H9 (cell line): ENCODE data around the gene TPRN. TPM values are rescaled to one million over a fixed set of nuclear protein-coding genes. Genes with fewer than 3 reads are reported as not detected.

Source experiments
- DNase-seq: peaks from one replicate; pipeline ENCODE4 v3.0.0-alpha.2; 2017
- H2AFZ ChIP-seq: one replicate; pipeline ENCODE4 v1.6.1; 2013; ENCODE audit warnings: mild to moderate bottlenecking, low read length, control low read depth, moderate library complexity
- H2AK5ac ChIP-seq: 2 replicates; pipeline ENCODE4 v1.6.1; 2013; ENCODE audit warnings: low read length, control low read depth, mixed read lengths; ENCODE audit not compliant: insufficient read length
- H2BK120ac ChIP-seq: one replicate; pipeline ENCODE4 v1.6.1; 2013; ENCODE audit warnings: low read depth, mild to moderate bottlenecking, low read length, control low read depth, inconsistent platforms; ENCODE audit not compliant: poor library complexity, severe bottlenecking
- H2BK12ac ChIP-seq: 2 replicates; pipeline ENCODE4 v1.6.1; 2013; ENCODE audit warnings: low read length, control low read depth, mixed read lengths, low read depth; ENCODE audit not compliant: insufficient read length
- H2BK15ac ChIP-seq: 2 replicates; pipeline ENCODE4 v1.6.1; 2013; ENCODE audit warnings: low read depth, low read length, control low read depth
- H2BK20ac ChIP-seq: one replicate; pipeline ENCODE4 v1.6.1; 2013; ENCODE audit warnings: low read depth, mild to moderate bottlenecking, low read length, control low read depth, inconsistent platforms; ENCODE audit not compliant: poor library complexity, severe bottlenecking
- H2BK5ac ChIP-seq: 2 replicates; pipeline ENCODE4 v1.6.1; 2013; ENCODE audit warnings: low read length, control low read depth, mixed read lengths; ENCODE audit not compliant: insufficient read length
- H3K14ac ChIP-seq: 2 replicates; pipeline ENCODE4 v1.6.1; 2013; ENCODE audit warnings: low read length, control low read depth; ENCODE audit not compliant: insufficient read depth
- H3K18ac ChIP-seq: 2 replicates; pipeline ENCODE4 v1.6.1; 2013; ENCODE audit warnings: low read depth, mild to moderate bottlenecking, mixed read lengths, low read length, control low read depth; ENCODE audit not compliant: insufficient read length
- H3K23ac ChIP-seq: 2 replicates; pipeline ENCODE4 v1.6.1; 2013; ENCODE audit warnings: low read length, control low read depth, mixed read lengths, low read depth; ENCODE audit not compliant: insufficient read length
- H3K23me2 ChIP-seq: 2 replicates; pipeline ENCODE4 v1.6.1; 2013; ENCODE audit warnings: low read depth, mild to moderate bottlenecking, mixed read lengths, low read length, control low read depth; ENCODE audit not compliant: insufficient read length, poor library complexity, severe bottlenecking
- H3K27ac ChIP-seq: 2 replicates; pipeline ENCODE4 v1.5.1; 2013; ENCODE audit warnings: low read length, control low read depth, mixed read lengths, low read depth; ENCODE audit not compliant: insufficient read length
- H3K27me3 ChIP-seq: 2 replicates; pipeline ENCODE4 v1.6.1; 2013; ENCODE audit warnings: low read length, control low read depth, inconsistent platforms; ENCODE audit not compliant: insufficient read depth
- H3K4ac ChIP-seq: 2 replicates; pipeline ENCODE4 v1.6.1; 2013; ENCODE audit warnings: low read depth, mild to moderate bottlenecking, control low read depth, inconsistent platforms, low read length, moderate library complexity
- H3K4me1 ChIP-seq: 2 replicates; pipeline ENCODE4 v1.6.1; 2013; ENCODE audit warnings: low read length, control low read depth, inconsistent platforms; ENCODE audit not compliant: insufficient read depth
- H3K4me2 ChIP-seq: 2 replicates; pipeline ENCODE4 v1.6.1; 2013; ENCODE audit warnings: low read length, control low read depth, mixed read lengths; ENCODE audit not compliant: insufficient read length, insufficient read depth
- H3K56ac ChIP-seq: 2 replicates; pipeline ENCODE4 v1.6.1; 2013; ENCODE audit warnings: low read depth, mild to moderate bottlenecking, mixed read lengths, low read length, control low read depth; ENCODE audit not compliant: insufficient read length
- H3K79me1 ChIP-seq: 2 replicates; pipeline ENCODE4 v1.6.1; 2013; ENCODE audit warnings: low read depth, mild to moderate bottlenecking, moderate library complexity, low read length, control low read depth, inconsistent platforms; ENCODE audit not compliant: insufficient read depth, poor library complexity, severe bottlenecking
- H3K79me2 ChIP-seq: 2 replicates; pipeline ENCODE4 v1.6.1; 2013; ENCODE audit warnings: low read length, control low read depth, inconsistent platforms; ENCODE audit not compliant: insufficient read depth
- H3K9ac ChIP-seq: 2 replicates; pipeline ENCODE4 v1.6.1; 2013; ENCODE audit warnings: low read length, control low read depth, mixed read lengths; ENCODE audit not compliant: insufficient read length; ENCODE audit errors: extremely low read depth
- H3K9me3 ChIP-seq: one replicate; pipeline ENCODE4 v1.6.1; 2013; ENCODE audit warnings: low read depth, low read length, inconsistent platforms; ENCODE audit not compliant: control insufficient read depth
- H3T11ph ChIP-seq: one replicate; pipeline ENCODE4 v1.6.1; 2013; ENCODE audit warnings: mild to moderate bottlenecking, low read length, control low read depth, inconsistent platforms
- H4K20me1 ChIP-seq: one replicate; pipeline ENCODE4 v1.6.1; 2013; ENCODE audit not compliant: control insufficient read depth, insufficient read length, insufficient read depth
- H4K5ac ChIP-seq: 2 replicates; pipeline ENCODE4 v1.6.1; 2013; ENCODE audit warnings: low read depth, mild to moderate bottlenecking, mixed read lengths, low read length, control low read depth; ENCODE audit not compliant: insufficient read length
- H4K8ac ChIP-seq: replicated peaks from 2 replicates; pipeline ENCODE4 v1.6.1; 2013; ENCODE audit warnings: low read length, control low read depth, mixed read lengths, low read depth; ENCODE audit not compliant: insufficient read length
- H4K91ac ChIP-seq: 2 replicates; pipeline ENCODE4 v1.6.1; 2013; ENCODE audit warnings: low read depth, mild to moderate bottlenecking, moderate library complexity, mixed read lengths, low read length, control low read depth; ENCODE audit not compliant: insufficient read length
- H3K27ac Mint-ChIP-seq, 3 experiments: 2 replicates in 2 of 3; 3 replicates in 1 of 3; pipeline ENCODE4 v1.8.0; 2020 to 2021; ENCODE audit warnings: mixed read lengths in 3 of 3, mild to moderate bottlenecking in 1 of 3, moderate library complexity in 1 of 3
- H3K27me3 Mint-ChIP-seq: 2 replicates; pipeline ENCODE4 v1.8.0; 2021; ENCODE audit warnings: low read depth, mild to moderate bottlenecking, moderate library complexity, mixed read lengths
- H3K36me3 Mint-ChIP-seq, 3 experiments: 2 replicates in 2 of 3; 3 replicates in 1 of 3; pipeline ENCODE4 v1.8.0; 2020 to 2021; ENCODE audit warnings: low read depth in 3 of 3, mixed read lengths in 3 of 3; ENCODE audit not compliant: insufficient read depth in 1 of 3
- H3K4me1 Mint-ChIP-seq, 2 experiments: 2 replicates each; pipeline ENCODE4 v1.8.0; 2020; ENCODE audit warnings: mixed read lengths in 2 of 2
- H3K4me3 Mint-ChIP-seq, 2 experiments: 2 replicates in 1 of 2; 3 replicates in 1 of 2; pipeline ENCODE4 v1.8.0; 2020 to 2021; ENCODE audit warnings: mild to moderate bottlenecking in 2 of 2, mixed read lengths in 2 of 2, moderate library complexity in 1 of 2
- H3K9me3 Mint-ChIP-seq, 2 experiments: 2 replicates in 1 of 2; 3 replicates in 1 of 2; pipeline ENCODE4 v1.8.0; 2020; ENCODE audit warnings: mild to moderate bottlenecking in 2 of 2, mixed read lengths in 2 of 2, moderate library complexity in 1 of 2
- CTCF ChIP-seq: fragments of 200-600 bp; sonication (generic); conservative IDR thresholded peaks from 3 replicates; pipeline ENCODE4 v1.8.0; 2021; ENCODE audit warnings: antibody characterized with exemption, mild to moderate bottlenecking
- WGBS: extraction: QIAGEN DNeasy Blood & Tissue Kit; methylation state at CpG from one replicate; pipeline ENCODE4 v1.1.7; 2013; ENCODE audit warnings: missing lambda C conversion rate, low lambda C conversion rate, mixed read lengths; ENCODE audit not compliant: insufficient read length; ENCODE audit errors: extremely low coverage; 5-methylcytosine and 5-hydroxymethylcytosine counted together
- total RNA-seq: library from RNA; stranded (reverse); gene quantifications from 2 replicates; pipeline ENCODE4 v1.2.1, GENCODE V29; 2021

TPRN gene
- total RNA-seq, 1 experiment from 2014 or later, result 30.7 TPM

GRCh38 chr9:137149942-137150616, 50.5 kb downstream of the TPRN start:
- Histone ChIP-seq H4K5ac (no peak overlapping the region), H2BK20ac (no peak overlapping the region), H3K18ac (no peak overlapping the region), H2AFZ (no peak overlapping the region), H2AK5ac (no peak overlapping the region), H3K4me1 (no peaks in the 10 kb centered on the region; the same call in 1 of the 2 replicates), H3K9me3 (no peaks in the 10 kb centered on the region), H3K23ac (no peak overlapping the region), H4K8ac (no peak overlapping the region), H2BK12ac (no peak overlapping the region), H2BK15ac (no peak overlapping the region), H3K4me2 (no peak overlapping the region), H2BK5ac (no peak overlapping the region), H3K9ac (no peak overlapping the region), H3K27ac (no peak overlapping the region), H3T11ph (no peak overlapping the region), H3K23me2 (no peaks in the 10 kb centered on the region), H4K20me1 (no peaks in the 10 kb centered on the region), H3K14ac (no peak overlapping the region), H3K27me3 (no peaks in the 10 kb centered on the region; the same call in 1 of the 2 replicates), H3K79me2 (no peaks in the 10 kb centered on the region), H3K56ac (no peak overlapping the region), H3K79me1 (no peaks in the 10 kb centered on the region), H2BK120ac (no peak overlapping the region), H4K91ac (no peak overlapping the region), H3K4ac (no peak overlapping the region)
- peaks cover 34% of the 10 kb centered on the region for H3K27me3 Mint-ChIP-seq
- WGBS, result no CpG with 5 or more reads among the region's 20 CpGs
- H3K9me3 Mint-ChIP-seq, result no peaks in the 10 kb centered on the region; a peak in 2 of 5 replicates
- H3K27ac Mint-ChIP-seq, result no peak overlapping the region
- TF ChIP-seq CTCF, result no peak
- peaks cover 0 to 11% of the 10 kb centered on the region in 2 experiments; a peak in 2 of 4 replicates for H3K4me1 Mint-ChIP-seq
- H3K36me3 Mint-ChIP-seq, result no peaks in the 10 kb centered on the region
- DNase-seq, result peak; percentile 83
- H3K4me3 Mint-ChIP-seq, result no peak overlapping the region
